D721Med (cell line): ENCODE data around the gene CCL4L2.
"Not testable (repeated sequence)": the region's sequence is repeated elsewhere in the genome, so short reads cannot be mapped to it uniquely, and the experiment has no call there.

ENCODE experiments used
- DNase-seq: peaks from one replicate; pipeline ENCODE4 v3.0.0; 2011; ENCODE audit warnings: low spot score; ENCODE audit not compliant: insufficient read length
- FAIRE-seq: peaks from 2 replicates; lab custom pipeline; 2011; peaks lifted over from hg19 to GRCh38; lab: Jason Lieb, UNC
- CTCF ChIP-seq: IDR thresholded peaks from 2 replicates; pipeline ENCODE4 v1.5.1; 2012; ENCODE audit warnings: mild to moderate bottlenecking, control low read depth; ENCODE audit not compliant: insufficient read depth; ENCODE audit errors: missing control alignments

The CCL4L2 gene

GRCh38 chr17:36212272-36212605 is 1.4 kb downstream of the CCL4L2 start:
- TF ChIP-seq CTCF = no peak
- no peak for FAIRE-seq

GRCh38 chr17:36212966-36213365 is 2.1 kb downstream of the CCL4L2 start:
- DNase-seq (no peak), FAIRE-seq (no peak)
- no peak for TF ChIP-seq CTCF

More at GRCh38 chr17:36212272-36212605, 1.4 kb downstream of the CCL4L2 start:
- DNase-seq = no peak

- no peak for TF ChIP-seq CTCF
- no peak for DNase-seq
- FAIRE-seq = no peak
Measured at GRCh38 chr17:36213695-36214094, 2.8 kb downstream of the CCL4L2 start.

GRCh38 chr17:36214918-36215317 is 4.1 kb downstream of the CCL4L2 start:
- FAIRE-seq = no peak
- no peak for TF ChIP-seq CTCF
- DNase-seq = no peak

- FAIRE-seq, DNase-seq: not testable (repeated sequence)
Measured at GRCh38 chr17:36215406-36216308, 4.8 kb downstream of the CCL4L2 start.

- not testable (repeated sequence) for DNase-seq, FAIRE-seq
Measured at GRCh38 chr17:36219556-36219955, 8.7 kb downstream of the CCL4L2 start.

GRCh38 chr17:36220737-36221580 is 10.1 kb downstream of the CCL4L2 start:
- DNase-seq, FAIRE-seq: not testable (repeated sequence)

- DNase-seq, FAIRE-seq: not testable (repeated sequence)
Measured at GRCh38 chr17:36221581-36222100, 10.8 kb downstream of the CCL4L2 start.

- not testable (repeated sequence) for FAIRE-seq, DNase-seq
Measured at GRCh38 chr17:36222967-36223366, 12.1 kb downstream of the CCL4L2 start.

- not testable (repeated sequence) for FAIRE-seq, DNase-seq
Measured at GRCh38 chr17:36229644-36230043, 18.8 kb downstream of the CCL4L2 start.

GRCh38 chr17:36242046-36242445 is 31.2 kb downstream of the CCL4L2 start:
- FAIRE-seq, DNase-seq: not testable (repeated sequence)
